Natural killer cell (primary cell): ENCODE measurements around the gene PTPN11. TPM values are rescaled to one million over a fixed set of nuclear protein-coding genes. Genes with fewer than 3 reads are reported as not detected.
"Not testable (repeated sequence)": the region's sequence is repeated elsewhere in the genome, so short reads cannot be mapped to it uniquely, and the experiment has no call there.

Source experiments
- ATAC-seq, 3 donors: fragments of 150-1000 bp in 2 of 3; fragments of 200-7000 bp in 1 of 3; cut with Tn5 transposase; 1 replicate in 1 of 3; 2 replicates in 2 of 3; pipeline ENCODE4 v1.10.0; 2021; ENCODE audit warnings: mild to moderate bottlenecking in 2 of 3, moderate library complexity in 2 of 3
- DNase-seq, 2 donors: peaks; one replicate each; pipeline versions ENCODE4 v3.0.0 to v3.0.0-alpha.2; 2013 to 2021; ENCODE audit warnings: mixed read lengths in 1 of 2
- H3K27ac ChIP-seq: one replicate; pipeline ENCODE4 v1.5.1; 2013; ENCODE audit warnings: mild to moderate bottlenecking, low read length
- H3K27me3 ChIP-seq: one replicate; pipeline ENCODE4 v1.6.1; 2013; ENCODE audit warnings: low read length; ENCODE audit not compliant: control insufficient read depth, insufficient read depth
- H3K36me3 ChIP-seq: one replicate; pipeline ENCODE4 v1.6.1; 2013; ENCODE audit warnings: low read length; ENCODE audit not compliant: control insufficient read depth, insufficient read depth
- H3K4me1 ChIP-seq: one replicate; pipeline ENCODE4 v1.6.1; 2013; ENCODE audit warnings: low read length; ENCODE audit not compliant: control insufficient read depth, insufficient read depth
- H3K4me3 ChIP-seq: one replicate; pipeline ENCODE4 v1.5.1; 2013; ENCODE audit warnings: low read length
- H3K9me3 ChIP-seq: one replicate; pipeline ENCODE4 v1.6.1; 2013; ENCODE audit warnings: low read length; ENCODE audit not compliant: control insufficient read depth, insufficient read depth
- H3K27ac Mint-ChIP-seq, 2 donors: one replicate each; pipeline ENCODE4 v1.8.0; 2022; ENCODE audit warnings: mild to moderate bottlenecking in 2 of 2, mixed read lengths in 2 of 2, moderate library complexity in 1 of 2
- H3K27me3 Mint-ChIP-seq, 2 donors: one replicate each; pipeline ENCODE4 v1.8.0; 2022; ENCODE audit warnings: low read depth in 2 of 2, mixed read lengths in 2 of 2
- H3K36me3 Mint-ChIP-seq: one replicate; pipeline ENCODE4 v1.8.0; 2022; ENCODE audit warnings: mixed read lengths
- H3K4me1 Mint-ChIP-seq, 2 donors: one replicate each; pipeline ENCODE4 v1.8.0; 2022; ENCODE audit warnings: mixed read lengths in 2 of 2
- H3K4me3 Mint-ChIP-seq: one replicate; pipeline ENCODE4 v1.8.0; 2022; ENCODE audit warnings: mild to moderate bottlenecking, moderate library complexity, mixed read lengths
- H3K9me3 Mint-ChIP-seq, 2 donors: one replicate each; pipeline ENCODE4 v1.8.0; 2022; ENCODE audit warnings: mixed read lengths in 2 of 2
- WGBS: methylation state at CpG from one replicate; pipeline ENCODE4 v1.1.7; 2013; ENCODE audit warnings: missing lambda C conversion rate; ENCODE audit not compliant: insufficient coverage; 5-methylcytosine and 5-hydroxymethylcytosine counted together
- intact Hi-C: fragments of 100-400 bp; cut with micrococcal nuclease; formaldehyde crosslinking; loops from one replicate; pipeline ENCODE4 v1.14.2; 2022
- total RNA-seq, 4 donors: library from RNA; stranded (reverse); fragments of 120-200 nt in 1 of 4; gene quantifications; one replicate each; pipeline versions ENCODE4 v1.2.3 to v1.2.4, GENCODE V29; 2013 to 2022
- TF ChIP-seq, protein P1 (sequence below): fragments of 200-600 bp; IDR thresholded peaks from one replicate; pipeline ENCODE4 v1.8.0; 2022; ENCODE audit warnings: antibody characterized with exemption

The PTPN11 gene
- total RNA-seq, 3 donors from 2014 or later (not counting 1 experiment from before 2014, with no cell fraction given) = 57.3 to 72.1 (median 63.8) TPM

DNA sequence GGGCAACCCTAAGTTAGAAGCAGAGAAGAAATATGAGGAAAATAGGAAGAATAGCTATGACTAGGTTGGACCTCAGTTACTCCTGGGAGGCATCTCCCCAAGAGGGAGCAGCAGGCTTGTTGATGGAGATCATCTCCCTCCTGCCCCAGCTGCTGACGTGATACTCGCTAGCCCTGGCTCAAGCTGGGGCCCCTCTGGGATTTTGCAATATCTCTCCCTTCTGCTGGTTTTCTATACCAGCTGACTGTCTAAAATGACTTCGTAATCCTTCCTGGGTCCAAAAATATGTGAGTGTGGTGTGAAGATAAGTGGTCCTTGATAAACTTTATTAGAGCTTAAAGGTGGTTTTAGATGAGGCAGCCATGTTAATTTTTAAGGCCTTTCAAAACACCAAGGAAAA, 32.0 kb upstream of the PTPN11 start:
- Histone ChIP-seq H3K4me3 (no peak overlapping the region), H3K4me1 (peaks cover 11% of the 10 kb centered on the region), H3K27me3 (no peaks in the 10 kb centered on the region), H3K27ac (no peak overlapping the region), H3K36me3 (no peaks in the 10 kb centered on the region), H3K9me3 (no peaks in the 10 kb centered on the region)
- TF ChIP-seq, protein P1, sequence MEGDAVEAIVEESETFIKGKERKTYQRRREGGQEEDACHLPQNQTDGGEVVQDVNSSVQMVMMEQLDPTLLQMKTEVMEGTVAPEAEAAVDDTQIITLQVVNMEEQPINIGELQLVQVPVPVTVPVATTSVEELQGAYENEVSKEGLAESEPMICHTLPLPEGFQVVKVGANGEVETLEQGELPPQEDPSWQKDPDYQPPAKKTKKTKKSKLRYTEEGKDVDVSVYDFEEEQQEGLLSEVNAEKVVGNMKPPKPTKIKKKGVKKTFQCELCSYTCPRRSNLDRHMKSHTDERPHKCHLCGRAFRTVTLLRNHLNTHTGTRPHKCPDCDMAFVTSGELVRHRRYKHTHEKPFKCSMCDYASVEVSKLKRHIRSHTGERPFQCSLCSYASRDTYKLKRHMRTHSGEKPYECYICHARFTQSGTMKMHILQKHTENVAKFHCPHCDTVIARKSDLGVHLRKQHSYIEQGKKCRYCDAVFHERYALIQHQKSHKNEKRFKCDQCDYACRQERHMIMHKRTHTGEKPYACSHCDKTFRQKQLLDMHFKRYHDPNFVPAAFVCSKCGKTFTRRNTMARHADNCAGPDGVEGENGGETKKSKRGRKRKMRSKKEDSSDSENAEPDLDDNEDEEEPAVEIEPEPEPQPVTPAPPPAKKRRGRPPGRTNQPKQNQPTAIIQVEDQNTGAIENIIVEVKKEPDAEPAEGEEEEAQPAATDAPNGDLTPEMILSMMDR = no peak
- H3K4me3 Mint-ChIP-seq = no peak overlapping the region
- DNase-seq (no peak), ATAC-seq (no peak)
- H3K27ac Mint-ChIP-seq = no peak overlapping the region
- no peaks in the 10 kb centered on the region for H3K9me3 Mint-ChIP-seq
- H3K27me3 Mint-ChIP-seq = peaks cover 3 to 7% of the 10 kb centered on the region in 2 donors
- WGBS = 91% methylated on average over 3 of the region's 3 CpGs
- H3K4me1 Mint-ChIP-seq = peaks cover 6 to 12% of the 10 kb centered on the region in 2 donors
- no peaks in the 10 kb centered on the region for H3K36me3 Mint-ChIP-seq
- intact Hi-C loops = loop anchor here (1.0 to 5.0 kb wide), 3 partner anchors 22 to 439 kb away; partner anchors contain the start of gene RPL6

DNA sequence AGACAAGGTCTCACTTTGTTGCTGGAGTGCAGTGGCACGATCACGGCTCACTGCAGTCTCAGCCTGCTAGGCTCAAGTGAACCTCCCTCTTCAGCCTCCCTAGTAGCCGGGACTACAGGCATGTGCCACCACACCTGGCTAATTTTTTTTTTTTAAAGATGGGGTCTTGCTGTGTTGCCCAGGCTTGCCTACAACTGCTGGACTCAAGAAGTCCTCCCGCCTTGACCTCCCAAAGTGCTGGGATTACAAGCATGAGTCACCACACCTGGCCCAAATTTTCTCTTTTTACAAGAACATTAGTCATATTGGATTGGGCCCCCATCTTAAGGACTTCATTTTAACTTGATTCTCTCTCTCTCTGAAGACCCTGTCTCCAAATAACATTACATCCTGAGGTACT, 29.5 kb upstream of the PTPN11 start:
- no peaks in the 10 kb centered on the region for H3K9me3 Mint-ChIP-seq
- 91% methylated on average over 4 of the region's 4 CpGs for WGBS
- Histone ChIP-seq H3K9me3 (no peaks in the 10 kb centered on the region), H3K4me1 (peaks cover 4% of the 10 kb centered on the region), H3K36me3 (no peaks in the 10 kb centered on the region), H3K27ac (no peak overlapping the region), H3K4me3 (no peak overlapping the region), H3K27me3 (no peaks in the 10 kb centered on the region)
- intact Hi-C loops = loop anchor here (5.0 kb wide), 1 partner anchor 442 kb away; no protein-coding TSS in a partner anchor
- peaks cover 0 to 6% of the 10 kb centered on the region in 2 donors for H3K4me1 Mint-ChIP-seq
- DNase-seq = no peak
- ATAC-seq = no peak
- H3K27me3 Mint-ChIP-seq = peaks cover 7 to 8% of the 10 kb centered on the region in 2 donors
- no peak overlapping the region for H3K4me3 Mint-ChIP-seq
- TF ChIP-seq, protein P1 = no peak
- no peaks in the 10 kb centered on the region for H3K36me3 Mint-ChIP-seq
- H3K27ac Mint-ChIP-seq = no peak overlapping the region

GRCh38 chr12:112389922-112390654, 28.7 kb upstream of the PTPN11 start:
- H3K36me3 ChIP-seq, H3K4me3 ChIP-seq, H3K4me1 Mint-ChIP-seq, H3K27ac ChIP-seq, DNase-seq, H3K36me3 Mint-ChIP-seq, H3K9me3 ChIP-seq, H3K27ac Mint-ChIP-seq, H3K27me3 ChIP-seq, ATAC-seq, H3K4me1 ChIP-seq, H3K4me3 Mint-ChIP-seq, H3K9me3 Mint-ChIP-seq: not testable (repeated sequence)
- peaks cover 8 to 11% of the 10 kb centered on the region in 2 donors for H3K27me3 Mint-ChIP-seq
- 100% methylated on average over 1 of the region's 4 CpGs for WGBS
- intact Hi-C loops = loop anchor here (5.0 kb wide), 1 partner anchor 443 kb away; no protein-coding TSS in a partner anchor

DNA sequence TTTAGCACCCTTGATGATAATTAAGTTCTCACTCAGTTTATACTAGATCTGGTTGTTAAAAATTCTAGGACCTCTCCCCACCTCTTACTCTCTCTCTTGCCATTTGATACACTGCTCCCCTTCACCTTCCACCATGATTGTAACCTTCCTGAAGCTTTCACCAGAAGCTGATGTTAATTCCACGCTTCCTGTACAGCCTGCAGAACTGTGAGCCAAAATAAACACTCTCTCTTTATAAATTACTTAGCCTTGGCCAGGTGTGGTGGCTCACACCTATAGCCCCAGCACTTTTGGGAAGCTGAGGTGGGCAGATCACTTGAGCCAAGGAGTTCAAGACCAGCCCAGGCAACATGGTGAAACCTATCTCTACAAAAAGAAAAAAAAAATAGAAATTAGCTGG, 25.4 kb upstream of the PTPN11 start:
- Mint-ChIP-seq H3K27me3 (peaks cover 5 to 13% of the 10 kb centered on the region in 2 donors), H3K36me3 (no peaks in the 10 kb centered on the region), H3K4me3 (no peak overlapping the region), H3K4me1 (no peaks in the 10 kb centered on the region), H3K27ac (no peak overlapping the region), H3K9me3 (no peaks in the 10 kb centered on the region)
- intact Hi-C loops = no loop called here
- Histone ChIP-seq H3K36me3 (no peaks in the 10 kb centered on the region), H3K27me3 (no peaks in the 10 kb centered on the region), H3K4me1 (no peaks in the 10 kb centered on the region), H3K4me3 (no peak overlapping the region), H3K27ac (no peak overlapping the region), H3K9me3 (no peaks in the 10 kb centered on the region)
- DNase-seq = no peak
- TF ChIP-seq, protein P1 = no peak
- no peak for ATAC-seq
- WGBS = 100% methylated on average over 1 of the region's 1 CpG
